H1 (cell line): ENCODE measurements around the gene MRPL47. TPM values are rescaled to one million over a fixed set of nuclear protein-coding genes. Genes with fewer than 3 reads are reported as not detected.
A peak's percentile ranks its signal among the peaks of the same experiment; 100 is the strongest.

ENCODE experiments used
- ASH2L ChIP-seq: fragments of 200-600, 300-600 bp; sonication (generic); IDR thresholded peaks from one replicate; pipeline ENCODE4 v1.7.1; 2017; ENCODE audit warnings: low read length
- CEBPB ChIP-seq: IDR thresholded peaks from 2 replicates; pipeline ENCODE4 v1.6.1; 2012; ENCODE audit warnings: low read depth, low read length
- EGR1 ChIP-seq: IDR thresholded peaks from 2 replicates; pipeline ENCODE4 v1.6.1; 2011; ENCODE audit warnings: low read depth, low read length, borderline replicate concordance
- FOSL1 ChIP-seq: IDR thresholded peaks from 2 replicates; pipeline ENCODE4 v1.6.1; 2011; ENCODE audit warnings: mild to moderate bottlenecking, low read depth, low read length, moderate library complexity; ENCODE audit not compliant: insufficient read depth
- GTF2F1 ChIP-seq: IDR thresholded peaks from 2 replicates; pipeline ENCODE4 v1.6.1; 2012; ENCODE audit warnings: low read depth, low read length, improper control_type of control experiment, borderline replicate concordance
- HDAC6 ChIP-seq: IDR thresholded peaks from one replicate; pipeline ENCODE4 v1.7.1; 2012; ENCODE audit warnings: low read depth, mild to moderate bottlenecking, inconsistent platforms, low read length, moderate library complexity
- KDM1A ChIP-seq: fragments of 200-600, 300-600 bp; sonication (generic); IDR thresholded peaks from 2 replicates; pipeline ENCODE4 v1.7.1; 2016; ENCODE audit warnings: mild to moderate bottlenecking, low read length, borderline replicate concordance
- KDM4A ChIP-seq: IDR thresholded peaks from one replicate; pipeline ENCODE4 v1.7.1; 2012; ENCODE audit warnings: low read depth, mild to moderate bottlenecking, moderate library complexity, low read length, inconsistent platforms; ENCODE audit not compliant: severe bottlenecking
- KDM5A ChIP-seq: fragments of 200-600 bp; IDR thresholded peaks from 2 replicates; pipeline ENCODE4 v1.7.1; 2012; ENCODE audit warnings: mild to moderate bottlenecking, low read length, inconsistent platforms, mixed read lengths
- MAX ChIP-seq: IDR thresholded peaks from 2 replicates; pipeline ENCODE4 v1.6.1; 2012; ENCODE audit warnings: inconsistent platforms
- POLR2A ChIP-seq, 2 experiments: IDR thresholded peaks; 1 replicate in 1 of 2; 2 replicates in 1 of 2; pipeline ENCODE4 v1.6.1; 2011; ENCODE audit warnings: low read depth in 2 of 2, low read length in 2 of 2, mild to moderate bottlenecking in 2 of 2; ENCODE audit errors: control extremely low read depth in 1 of 2
- POU5F1 ChIP-seq: IDR thresholded peaks from 2 replicates; pipeline ENCODE4 v1.6.1; 2011; ENCODE audit warnings: low read depth, mild to moderate bottlenecking, low read length, moderate library complexity
- RBBP5 ChIP-seq: IDR thresholded peaks from 2 replicates; pipeline ENCODE4 v1.7.1; 2012; ENCODE audit warnings: low read depth, mild to moderate bottlenecking, inconsistent platforms, low read length, moderate library complexity, borderline replicate concordance
- RFX5 ChIP-seq: IDR thresholded peaks from 2 replicates; pipeline ENCODE4 v1.6.1; 2011; ENCODE audit warnings: low read depth, low read length, improper control_type of control experiment, borderline replicate concordance
- SIRT6 ChIP-seq: IDR thresholded peaks from one replicate; pipeline ENCODE4 v1.7.1; 2012; ENCODE audit warnings: low read length, inconsistent platforms
- SRF ChIP-seq: IDR thresholded peaks from 2 replicates; pipeline ENCODE4 v1.6.1; 2011; ENCODE audit warnings: mild to moderate bottlenecking, low read depth, low read length, moderate library complexity
- USF2 ChIP-seq: IDR thresholded peaks from 2 replicates; pipeline ENCODE4 v1.6.1; 2011; ENCODE audit warnings: low read length, improper control_type of control experiment
- polyA plus RNA-seq, 7 experiments: library from polyadenylated mRNA; depleted of rRNA in 3 of 7; stranded (reverse) in 5 of 7; unstranded in 2 of 7; fragments of >200 nt in 5 of 7; fragments of 200-250 nt in 2 of 7; gene quantifications; 1 replicate in 5 of 7; 2 replicates in 1 of 7; 4 replicates in 1 of 7; pipeline versions ENCODE4 v1.2.1 to v1.2.3, GENCODE V29; 2011 to 2013; ENCODE audit warnings: missing spikeins in 2 of 7, mixed read lengths in 2 of 7
- total RNA-seq: library from RNA; stranded (reverse); fragmentation: NEBNext Ultra II Directional; extraction: Animal tissue kit (Norgen Biotek cat#: 25700); gene quantifications from 2 replicates; pipeline ENCODE4 v1.2.1, GENCODE V29; 2021

Gene MRPL47
- total and polyA plus RNA-seq, 2 of the 8 experiments (the other 6 are each of a cell fraction or from before 2014, with no cell fraction given) = 26.1 to 76.6 TPM

- TF ChIP-seq USF2 (no peak), CEBPB (no peak), RBBP5 (peak; percentile 61; the same call in 1 of the 2 replicates), ASH2L (no peak), FOSL1 (no peak), EGR1 (no peak), GTF2F1 (no peak), RFX5 (no peak), KDM5A (no peak), KDM1A (no peak), MAX (peak; percentile 68), SRF (no peak), HDAC6 (no peak), SIRT6 (no peak), KDM4A (no peak), POU5F1 (no peak), POLR2A (IDR thresholded peaks at IDR 0.05; ENCODE audit: control extremely low read depth in 1 of 2, low read depth in 2 of 2, low read length in 2 of 2) (no peak; a peak in 1 of 3 replicates)
These were observed 41.1 kb downstream of the MRPL47 start (continued) for GRCh38 chr3:179563271-179563783.
